Left ventricle myocardium inferior (tissue), 1 donor: ENCODE measurements around the gene SLPI. TPM values are rescaled to one million over a fixed set of nuclear protein-coding genes. Genes with fewer than 3 reads are reported as not detected.

Source experiments
- DNase-seq: peaks from one replicate; pipeline ENCODE4 v3.0.0-alpha.2; 2020
- H3K27ac ChIP-seq: fragments of 200-600 bp; replicated peaks from 2 replicates; pipeline ENCODE4 v1.8.0; 2021
- H3K27me3 ChIP-seq: fragments of 200-600 bp; 2 replicates; pipeline ENCODE4 v1.8.0; 2021; ENCODE audit warnings: low read depth
- H3K36me3 ChIP-seq: fragments of 200-600 bp; 2 replicates; pipeline ENCODE4 v1.8.0; 2021
- H3K4me1 ChIP-seq: fragments of 200-600 bp; 2 replicates; pipeline ENCODE4 v1.8.0; 2021
- H3K4me3 ChIP-seq: fragments of 200-600 bp; 2 replicates; pipeline ENCODE4 v1.8.0; 2021; ENCODE audit warnings: mild to moderate bottlenecking, moderate library complexity
- H3K9me3 ChIP-seq: fragments of 200-600 bp; replicated peaks from 2 replicates; pipeline ENCODE4 v1.8.0; 2021
- intact Hi-C: fragments of 100-400 bp; cut with micrococcal nuclease; formaldehyde crosslinking; loops from one replicate; pipeline ENCODE4 v1.11.0; 2022
- total RNA-seq: library from RNA; stranded (reverse); fragmentation: NEBNext Ultra II Directional; extraction: Animal tissue kit (Norgen Biotek cat#: 25700); gene quantifications from one replicate; pipeline ENCODE4 v1.2.1, GENCODE V29; 2021
- TF ChIP-seq, protein P1 (sequence below): fragments of 200-600 bp; IDR thresholded peaks from 2 replicates; pipeline ENCODE4 v1.8.0; 2021; ENCODE audit warnings: antibody characterized with exemption, mild to moderate bottlenecking, borderline replicate concordance
- donor health status: DM: no; HTN: yes; CAD: no; lungs with severe emphysema.

SLPI gene
- total RNA-seq, 1 donor from 2014 or later, result 1.8 TPM

DNA sequence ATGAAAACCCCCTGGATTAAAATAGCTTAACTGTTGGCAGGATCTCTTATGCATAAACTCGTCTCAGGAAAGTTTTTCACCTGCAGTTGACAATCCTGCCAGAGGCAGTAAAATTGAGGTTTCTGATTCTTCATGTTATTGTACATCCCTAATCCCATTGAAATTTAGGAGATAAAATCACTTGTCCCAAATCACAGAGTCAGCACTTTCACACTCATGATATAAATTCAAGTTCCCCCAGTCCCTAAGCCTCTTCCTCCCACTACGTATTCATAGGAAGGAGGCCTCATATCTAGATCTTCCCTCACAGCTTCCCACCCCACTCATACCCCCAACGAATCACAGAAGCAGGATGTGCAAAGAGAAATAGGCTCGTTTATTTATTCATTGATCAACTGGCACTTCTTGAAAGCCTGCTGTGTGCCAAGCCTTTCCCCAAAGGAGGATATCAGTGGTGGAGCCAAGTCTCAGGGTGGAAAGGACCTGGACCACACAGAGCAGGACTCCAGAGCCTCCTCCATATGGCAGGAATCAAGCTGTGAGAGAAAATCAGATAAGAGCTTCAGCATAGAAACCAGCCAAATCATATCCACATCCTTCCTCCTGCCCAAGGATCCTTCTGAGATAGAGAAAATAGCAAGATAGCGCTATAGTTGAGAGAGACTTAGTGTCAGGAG, 2.3 kb downstream of the SLPI start:
- Histone ChIP-seq H3K36me3 (no peaks in the 10 kb centered on the region), H3K27me3 (peaks cover 63% of the 10 kb centered on the region), H3K4me1 (no peaks in the 10 kb centered on the region), H3K9me3 (no peaks in the 10 kb centered on the region), H3K4me3 (no peak overlapping the region), H3K27ac (no peak overlapping the region)
- TF ChIP-seq, protein P1, sequence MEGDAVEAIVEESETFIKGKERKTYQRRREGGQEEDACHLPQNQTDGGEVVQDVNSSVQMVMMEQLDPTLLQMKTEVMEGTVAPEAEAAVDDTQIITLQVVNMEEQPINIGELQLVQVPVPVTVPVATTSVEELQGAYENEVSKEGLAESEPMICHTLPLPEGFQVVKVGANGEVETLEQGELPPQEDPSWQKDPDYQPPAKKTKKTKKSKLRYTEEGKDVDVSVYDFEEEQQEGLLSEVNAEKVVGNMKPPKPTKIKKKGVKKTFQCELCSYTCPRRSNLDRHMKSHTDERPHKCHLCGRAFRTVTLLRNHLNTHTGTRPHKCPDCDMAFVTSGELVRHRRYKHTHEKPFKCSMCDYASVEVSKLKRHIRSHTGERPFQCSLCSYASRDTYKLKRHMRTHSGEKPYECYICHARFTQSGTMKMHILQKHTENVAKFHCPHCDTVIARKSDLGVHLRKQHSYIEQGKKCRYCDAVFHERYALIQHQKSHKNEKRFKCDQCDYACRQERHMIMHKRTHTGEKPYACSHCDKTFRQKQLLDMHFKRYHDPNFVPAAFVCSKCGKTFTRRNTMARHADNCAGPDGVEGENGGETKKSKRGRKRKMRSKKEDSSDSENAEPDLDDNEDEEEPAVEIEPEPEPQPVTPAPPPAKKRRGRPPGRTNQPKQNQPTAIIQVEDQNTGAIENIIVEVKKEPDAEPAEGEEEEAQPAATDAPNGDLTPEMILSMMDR, result no peak
- intact Hi-C loops, result no loop called here
- no peak for DNase-seq

DNA sequence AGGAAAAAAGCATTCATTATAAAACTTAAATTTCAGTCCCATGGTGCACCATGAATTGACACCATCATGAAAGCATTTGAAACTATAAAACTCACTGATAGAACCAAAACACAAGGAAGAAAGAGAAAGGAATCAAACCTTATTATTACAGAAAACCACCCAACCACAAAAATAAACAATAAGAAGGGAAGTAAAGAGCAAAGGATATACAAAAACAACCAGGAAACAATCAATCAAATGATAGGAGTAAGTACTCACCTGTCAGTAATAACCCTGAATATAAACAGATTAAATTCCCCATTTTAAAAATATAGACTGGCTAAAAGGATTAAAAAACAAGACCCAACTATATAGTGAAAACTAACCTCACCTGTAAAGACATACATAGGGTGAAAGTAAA, 5.8 kb downstream of the SLPI start:
- Histone ChIP-seq H3K4me1 (no peaks in the 10 kb centered on the region), H3K36me3 (no peaks in the 10 kb centered on the region), H3K27ac (no peak overlapping the region), H3K4me3 (no peak overlapping the region), H3K9me3 (no peaks in the 10 kb centered on the region), H3K27me3 (peaks cover 97% of the 10 kb centered on the region)
- intact Hi-C loops, result no loop called here
- DNase-seq, result no peak
- TF ChIP-seq, protein P1, result no peak

DNA sequence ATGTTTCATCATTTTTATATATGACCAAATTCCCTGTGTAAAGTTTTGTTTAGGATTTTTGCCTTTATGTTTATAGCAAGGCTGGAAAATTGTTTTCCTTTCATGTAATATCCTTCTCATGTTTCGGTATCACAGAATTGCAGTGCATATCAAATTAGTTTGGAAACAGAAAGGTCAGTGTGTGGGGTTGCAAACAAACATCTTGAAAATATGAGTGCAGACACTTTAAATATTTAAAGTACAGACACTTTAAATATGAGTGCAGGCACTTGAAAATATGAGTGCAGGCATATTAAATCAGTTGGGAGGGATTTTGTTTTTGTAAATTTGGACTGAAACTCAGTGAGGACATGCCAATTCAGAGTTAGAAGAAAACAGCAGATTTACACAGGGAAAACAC, 6.5 kb downstream of the SLPI start:
- H3K4me3 ChIP-seq, result no peak overlapping the region
- H3K9me3 ChIP-seq, result no peaks in the 10 kb centered on the region
- H3K27ac ChIP-seq, result no peak overlapping the region
- TF ChIP-seq, protein P1, result no peak
- H3K4me1 ChIP-seq, result no peaks in the 10 kb centered on the region
- no peak for DNase-seq
- H3K27me3 ChIP-seq, result peaks cover 97% of the 10 kb centered on the region
- intact Hi-C loops, result no loop called here
- H3K36me3 ChIP-seq, result no peaks in the 10 kb centered on the region

DNA sequence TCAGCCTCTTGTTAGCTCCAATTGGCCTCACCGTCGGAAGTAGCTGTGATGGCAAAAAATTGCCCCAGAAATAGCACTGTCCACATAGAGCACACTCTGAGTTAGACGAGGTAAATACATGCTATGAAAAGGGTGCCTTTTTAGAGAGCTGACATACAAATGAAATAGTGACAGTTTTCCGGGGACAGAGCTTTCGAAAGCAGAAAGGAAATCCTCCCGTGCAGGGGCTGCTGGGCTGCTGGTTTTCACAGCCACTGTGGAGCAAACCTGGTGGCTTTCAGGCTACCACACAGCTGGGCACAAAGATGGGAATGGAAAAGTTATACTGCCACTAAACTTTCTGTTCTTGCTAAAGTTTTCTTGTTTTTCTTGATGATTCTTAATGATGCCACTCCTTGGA, 8.3 kb downstream of the SLPI start:
- no peak for DNase-seq
- H3K4me1 ChIP-seq, result no peaks in the 10 kb centered on the region
- H3K27ac ChIP-seq, result no peak overlapping the region
- peaks cover 95% of the 10 kb centered on the region for H3K27me3 ChIP-seq
- H3K36me3 ChIP-seq, result no peaks in the 10 kb centered on the region
- H3K9me3 ChIP-seq, result no peaks in the 10 kb centered on the region
- intact Hi-C loops, result no loop called here
- H3K4me3 ChIP-seq, result no peak overlapping the region
- TF ChIP-seq, protein P1, result no peak

DNA sequence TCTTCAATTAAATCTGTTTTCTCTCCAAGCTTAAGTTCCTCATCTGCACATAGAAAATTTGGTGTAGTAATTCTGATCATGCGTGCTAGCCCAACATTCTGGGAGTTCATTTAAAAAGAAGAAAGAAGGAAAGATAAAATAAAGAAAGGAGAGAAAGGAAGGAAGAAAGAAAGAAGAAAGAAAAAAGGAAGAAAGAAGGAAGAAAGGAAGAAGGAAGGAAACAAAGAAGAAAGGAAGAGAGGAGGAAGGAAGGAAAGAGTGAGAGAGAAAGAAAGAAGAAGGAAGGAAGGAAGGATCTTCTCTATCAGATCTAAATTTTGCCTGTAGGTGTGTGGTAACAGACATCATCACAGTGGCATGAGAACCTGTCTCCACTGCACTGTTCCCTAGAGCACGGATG, 16.2 kb downstream of the SLPI start:
- Histone ChIP-seq H3K9me3 (peaks cover 22% of the 10 kb centered on the region), H3K27me3 (peaks cover 73% of the 10 kb centered on the region), H3K4me1 (no peaks in the 10 kb centered on the region), H3K4me3 (no peak overlapping the region), H3K27ac (no peak overlapping the region), H3K36me3 (no peaks in the 10 kb centered on the region)
- intact Hi-C loops, result no loop called here
- no peak for DNase-seq
- TF ChIP-seq, protein P1, result no peak

DNA sequence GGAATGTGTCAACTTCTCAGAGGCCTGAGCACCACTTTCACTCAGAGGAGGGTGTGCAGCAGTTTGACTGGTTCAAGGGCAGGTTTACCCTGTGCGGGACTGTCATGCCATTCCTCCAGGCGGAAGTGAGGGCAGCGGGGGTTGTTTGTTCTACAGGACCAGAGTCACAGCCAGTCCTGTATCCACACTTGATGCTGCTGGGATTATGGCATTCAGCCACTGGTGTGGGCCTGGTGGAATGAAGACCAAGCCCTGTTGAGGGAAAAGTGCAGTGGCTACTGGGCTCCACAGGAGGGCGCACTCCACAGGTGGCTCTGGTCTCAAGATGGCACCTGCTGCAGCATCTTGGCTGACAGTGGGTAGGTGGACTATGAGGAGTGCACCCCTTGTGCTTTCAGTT, 18.4 kb downstream of the SLPI start:
- Histone ChIP-seq H3K27ac (no peak overlapping the region), H3K36me3 (no peaks in the 10 kb centered on the region), H3K4me1 (no peaks in the 10 kb centered on the region), H3K9me3 (peaks cover 22% of the 10 kb centered on the region), H3K27me3 (peaks cover 61% of the 10 kb centered on the region), H3K4me3 (no peak overlapping the region)
- TF ChIP-seq, protein P1, result no peak
- DNase-seq, result no peak
- intact Hi-C loops, result no loop called here
